ENCODE results near the gene PLAC8.

GRCh38 chr4:83107631-83108030 lies 6.9 kb downstream of the PLAC8 start:
- no peak for TF ChIP-seq CTCF (IDR thresholded peaks at IDR 0.05)
- TF ChIP-seq POLR2A (IDR thresholded peaks at IDR 0.05): no peak
